ENCODE results near the gene WFIKKN1. TPM values are rescaled to one million over a fixed set of nuclear protein-coding genes. Genes with fewer than 3 reads are reported as not detected.
A peak's percentile ranks its signal among the peaks of the same experiment; 100 is the strongest.

The WFIKKN1 gene
- total and polyA plus RNA-seq, 2 experiments from 2014 or later, result 3.5 to 6.8 TPM

GRCh38 chr16:609984-610383 is 20.8 kb upstream of the WFIKKN1 start (continued):
- no peak for TF ChIP-seq ZNF462 (CRISPR knock-in tag; IDR thresholded peaks at IDR 0.05)
- TF ChIP-seq EZH2 (IDR thresholded peaks at IDR 0.05; ENCODE audit: low read depth, unreplicated experiment), result no peak
- TF ChIP-seq ZNF114 (CRISPR knock-in tag; IDR thresholded peaks at IDR 0.05), result no peak

- Mint-ChIP-seq H3K9me3 (peaks cover 13% of the 10 kb centered on the region), H3K36me3 (ENCODE audit: low read depth) (peaks cover 14% of the 10 kb centered on the region; the same call in 2 of the 3 replicates), H3K27me3 (ENCODE audit: insufficient read depth, low read depth, poor library complexity) (peaks cover 12% of the 10 kb centered on the region), H3K4me1 (peaks cover 9% of the 10 kb centered on the region), H3K4me3 (no peak overlapping the region), H3K27ac (peak overlapping the region; percentile 25; the same call in 1 of the 2 replicates)
- no peak overlapping the region for H3K4me2 ChIP-seq
- H3K27ac ChIP-seq (ENCODE audit: low read depth), result 0 out of 2 replicates have a peak overlapping the region, but pooled peaks have one; percentile 59
- no peaks in the 10 kb centered on the region for H3K36me3 ChIP-seq (ENCODE audit: insufficient read depth)
- peaks cover 4% of the 10 kb centered on the region for H4K20me1 ChIP-seq (replicated peaks; ENCODE audit: insufficient read depth)
- H3K27me3 ChIP-seq (ENCODE audit: insufficient read depth), result no peaks in the 10 kb centered on the region
- no peak overlapping the region for H3K4me3 ChIP-seq
- H3K9me2 ChIP-seq (ENCODE audit: insufficient read depth), result no peaks in the 10 kb centered on the region
- TF ChIP-seq CTCF (conservative IDR thresholded peaks at IDR 0.05; ENCODE audit: low read depth in 2 of 2) (peak; percentile 83 to 91), CREB1 (CRISPR knock-in tag; IDR thresholded peaks at IDR 0.05; ENCODE audit: low read depth) (peak; percentile 21; the same call in 1 of the 2 replicates), POLR2AphosphoS5 (IDR thresholded peaks at IDR 0.05; ENCODE audit: low read depth) (no peak)
- DNase-seq (ENCODE audit: low spot score) (peak; percentile 88), ATAC-seq (peak; percentile 95)
- H2AFZ ChIP-seq, result no peak overlapping the region
- no peaks in the 10 kb centered on the region for H3K79me2 ChIP-seq (replicated peaks; ENCODE audit: insufficient read depth)
- no peaks in the 10 kb centered on the region for H3K4me1 ChIP-seq (ENCODE audit: insufficient read depth)
- H3F3A ChIP-seq (replicated peaks; ENCODE audit: low read depth), result peaks cover 4% of the 10 kb centered on the region
These were observed 20.0 kb upstream of the WFIKKN1 start for GRCh38 chr16:610513-611381.

All from GM23338 (cell line).